Adipocyte (in vitro differentiated cells): ENCODE data around the gene SLC44A3.

Experiments
- DNase-seq: peaks from one replicate; pipeline ENCODE4 v3.0.0-alpha.2; 2015; ENCODE audit warnings: low read depth
- H3K27me3 ChIP-seq: replicated peaks from 2 replicates; pipeline ENCODE4 v1.7.0; 2013; ENCODE audit warnings: mild to moderate bottlenecking, low read length, moderate library complexity; ENCODE audit not compliant: control insufficient read depth, insufficient read depth
- H3K36me3 ChIP-seq: 2 replicates; pipeline ENCODE4 v1.7.0; 2013; ENCODE audit warnings: low read length, mild to moderate bottlenecking, moderate library complexity; ENCODE audit not compliant: control insufficient read depth, insufficient read depth, severe bottlenecking
- H3K4me1 ChIP-seq: 2 replicates; pipeline ENCODE4 v1.7.0; 2013; ENCODE audit warnings: mild to moderate bottlenecking, low read length, moderate library complexity; ENCODE audit not compliant: control insufficient read depth, insufficient read depth
- H3K4me3 ChIP-seq: 2 replicates; pipeline ENCODE4 v1.7.0; 2013; ENCODE audit warnings: mild to moderate bottlenecking, low read length, moderate library complexity
- H3K9ac ChIP-seq: 2 replicates; pipeline ENCODE4 v1.7.0; 2013; ENCODE audit warnings: mild to moderate bottlenecking, low read length, moderate library complexity
- H3K9me3 ChIP-seq: 2 replicates; pipeline ENCODE4 v1.7.0; 2013; ENCODE audit warnings: mild to moderate bottlenecking, low read length, moderate library complexity; ENCODE audit not compliant: control insufficient read depth

Gene SLC44A3

GRCh38 chr1:94819238-94819944 lies 766 bp upstream of the SLC44A3 start:
- Histone ChIP-seq H3K9me3 (peaks cover 9% of the 10 kb centered on the region), H3K4me1 (peaks cover 4% of the 10 kb centered on the region), H3K27me3 (peaks cover 22% of the 10 kb centered on the region), H3K4me3 (peak overlapping the region; percentile 86), H3K9ac (peak overlapping the region; percentile 85), H3K36me3 (no peaks in the 10 kb centered on the region)
- DNase-seq: no peak

GRCh38 chr1:94820936-94821335 lies 779 bp downstream of the SLC44A3 start:
- H3K36me3 ChIP-seq: no peaks in the 10 kb centered on the region
- peaks cover 22% of the 10 kb centered on the region for H3K27me3 ChIP-seq
- peak overlapping the region; percentile 86 for H3K4me3 ChIP-seq
- DNase-seq: no peak
- H3K9ac ChIP-seq: no peak overlapping the region
- peaks cover 9% of the 10 kb centered on the region for H3K9me3 ChIP-seq
- peaks cover 4% of the 10 kb centered on the region for H3K4me1 ChIP-seq

- Histone ChIP-seq H3K36me3 (no peaks in the 10 kb centered on the region), H3K4me1 (peaks cover 4% of the 10 kb centered on the region), H3K9me3 (peaks cover 5% of the 10 kb centered on the region), H3K9ac (no peak overlapping the region), H3K4me3 (no peak overlapping the region), H3K27me3 (peaks cover 22% of the 10 kb centered on the region)
- no peak for DNase-seq
These were observed 1.6 kb downstream of the SLC44A3 start for GRCh38 chr1:94821636-94822305.

- H3K9ac ChIP-seq: no peak overlapping the region
- no peaks in the 10 kb centered on the region for H3K9me3 ChIP-seq
- DNase-seq: no peak
- H3K4me3 ChIP-seq: no peak overlapping the region
- H3K36me3 ChIP-seq: no peaks in the 10 kb centered on the region
- peaks cover 22% of the 10 kb centered on the region for H3K27me3 ChIP-seq
- peaks cover 4% of the 10 kb centered on the region for H3K4me1 ChIP-seq
These were observed 3.0 kb downstream of the SLC44A3 start for GRCh38 chr1:94823116-94823515.

- no peaks in the 10 kb centered on the region for H3K9me3 ChIP-seq
- H3K4me3 ChIP-seq: no peak overlapping the region
- H3K36me3 ChIP-seq: no peaks in the 10 kb centered on the region
- no peak for DNase-seq
- H3K27me3 ChIP-seq: peaks cover 19% of the 10 kb centered on the region
- H3K4me1 ChIP-seq: no peaks in the 10 kb centered on the region
- H3K9ac ChIP-seq: no peak overlapping the region
These were observed 5.8 kb downstream of the SLC44A3 start for GRCh38 chr1:94825936-94826335.

GRCh38 chr1:94827434-94827833 lies 7.3 kb downstream of the SLC44A3 start:
- Histone ChIP-seq H3K9me3 (no peaks in the 10 kb centered on the region), H3K4me1 (no peaks in the 10 kb centered on the region), H3K9ac (no peak overlapping the region), H3K36me3 (no peaks in the 10 kb centered on the region), H3K4me3 (no peak overlapping the region), H3K27me3 (peaks cover 13% of the 10 kb centered on the region)
- no peak for DNase-seq

GRCh38 chr1:94828251-94828650 lies 8.1 kb downstream of the SLC44A3 start:
- H3K4me3 ChIP-seq: no peak overlapping the region
- H3K27me3 ChIP-seq: peaks cover 8% of the 10 kb centered on the region
- no peaks in the 10 kb centered on the region for H3K4me1 ChIP-seq
- no peak for DNase-seq
- H3K9ac ChIP-seq: no peak overlapping the region
- H3K9me3 ChIP-seq: no peaks in the 10 kb centered on the region
- no peaks in the 10 kb centered on the region for H3K36me3 ChIP-seq

- no peak for DNase-seq
These were observed 11.5 kb downstream of the SLC44A3 start for GRCh38 chr1:94831641-94832040.

GRCh38 chr1:94832446-94832845 lies 12.3 kb downstream of the SLC44A3 start:
- Histone ChIP-seq H3K9me3 (no peaks in the 10 kb centered on the region), H3K36me3 (no peaks in the 10 kb centered on the region), H3K9ac (no peak overlapping the region), H3K27me3 (no peaks in the 10 kb centered on the region), H3K4me1 (no peaks in the 10 kb centered on the region), H3K4me3 (no peak overlapping the region)
- peak; percentile 60 for DNase-seq

More at GRCh38 chr1:94831641-94832040, 11.5 kb downstream of the SLC44A3 start:
- Histone ChIP-seq H3K9ac (no peak overlapping the region), H3K9me3 (no peaks in the 10 kb centered on the region), H3K27me3 (no peaks in the 10 kb centered on the region), H3K4me1 (no peaks in the 10 kb centered on the region), H3K36me3 (no peaks in the 10 kb centered on the region), H3K4me3 (no peak overlapping the region)

GRCh38 chr1:94832931-94833585 lies 12.9 kb downstream of the SLC44A3 start:
- Histone ChIP-seq H3K4me3 (no peak overlapping the region), H3K9ac (no peak overlapping the region), H3K9me3 (no peaks in the 10 kb centered on the region), H3K4me1 (no peaks in the 10 kb centered on the region), H3K27me3 (no peaks in the 10 kb centered on the region), H3K36me3 (no peaks in the 10 kb centered on the region)
- no peak for DNase-seq

- no peak for DNase-seq
- H3K9me3 ChIP-seq: no peaks in the 10 kb centered on the region
- no peaks in the 10 kb centered on the region for H3K36me3 ChIP-seq
- H3K4me1 ChIP-seq: no peaks in the 10 kb centered on the region
- H3K4me3 ChIP-seq: no peak overlapping the region
- H3K9ac ChIP-seq: no peak overlapping the region
- no peaks in the 10 kb centered on the region for H3K27me3 ChIP-seq
These were observed 16.7 kb downstream of the SLC44A3 start for GRCh38 chr1:94836891-94837290.
